Panc1 (cell line): ENCODE data around the gene ANKRD49. TPM values are rescaled to one million over a fixed set of nuclear protein-coding genes. Genes with fewer than 3 reads are reported as not detected.

Source experiments
- ATAC-seq: fragments of 200-7000 bp; cut with Tn5 transposase; 2 replicates; pipeline ENCODE4 v1.9.1; 2020; ENCODE audit warnings: mild to moderate bottlenecking, moderate library complexity
- BruUV-seq: library from RNA; stranded (reverse); fragments of 400-500 nt; replicated peaks from 2 replicates; lab custom pipeline; 2021; lab: Mats Ljungman, UMichigan
- CTCF ChIA-PET: fragments of 300-600 bp; sonication (Branson Sonifier 250); formaldehyde crosslinking; loops from one replicate; lab custom pipeline; 2022; ENCODE audit warnings: antibody characterized with exemption; lab: Charles Lee
- POLR2A ChIA-PET: fragments of 300-600 bp; sonication (Branson Sonifier 250); formaldehyde crosslinking; loops from one replicate; lab custom pipeline; 2022; ENCODE audit warnings: antibody characterized with exemption; lab: Charles Lee
- DNase-seq: peaks from one replicate; pipeline ENCODE4 v3.0.0-alpha.2; 2010; ENCODE audit warnings: low read depth, low spot score
- H3K27ac ChIP-seq: 2 replicates; pipeline ENCODE4 v1.5.1; 2011; ENCODE audit warnings: mild to moderate bottlenecking, low read length, inconsistent platforms
- H3K27me3 ChIP-seq: fragments of 200-500 bp; sonication (Bioruptor generic); 2 replicates; pipeline ENCODE4 v1.6.0; 2014; ENCODE audit warnings: low read length, inconsistent platforms; ENCODE audit not compliant: control insufficient read depth, insufficient read depth
- H3K36me3 ChIP-seq: fragments of 200-500 bp; sonication (Bioruptor generic); 2 replicates; pipeline ENCODE4 v1.5.1; 2014; ENCODE audit warnings: inconsistent platforms, mild to moderate bottlenecking, low read length, moderate library complexity; ENCODE audit not compliant: control insufficient read depth, insufficient read depth
- H3K4me1 ChIP-seq: 2 replicates; pipeline ENCODE4 v1.5.1; 2011; ENCODE audit warnings: inconsistent platforms, mild to moderate bottlenecking, low read length, moderate library complexity; ENCODE audit not compliant: control insufficient read depth, insufficient read depth
- H3K4me3 ChIP-seq, 2 experiments: 2 replicates each; pipeline ENCODE4 v1.5.1; 2011 to 2012; ENCODE audit warnings: low read depth in 2 of 2, low read length in 2 of 2, mild to moderate bottlenecking in 2 of 2, inconsistent platforms in 1 of 2, moderate library complexity in 1 of 2
- H3K9me3 ChIP-seq: fragments of 200-500 bp; sonication (Bioruptor generic); 2 replicates; pipeline ENCODE4 v1.5.1; 2014; ENCODE audit warnings: low read depth, mild to moderate bottlenecking, inconsistent platforms, low read length, moderate library complexity; ENCODE audit not compliant: control insufficient read depth, insufficient read depth
- POLR2AphosphoS5 ChIP-seq: IDR thresholded peaks from 2 replicates; pipeline ENCODE4 v1.6.1; 2012; ENCODE audit warnings: mild to moderate bottlenecking, low read depth, low read length, moderate library complexity
- REST ChIP-seq, 2 experiments: IDR thresholded peaks; 2 replicates each; pipeline ENCODE4 v1.6.1; 2011 to 2012; ENCODE audit warnings: low read depth in 2 of 2, control low read depth in 1 of 2, low read length in 1 of 2, mild to moderate bottlenecking in 1 of 2, moderate library complexity in 1 of 2; ENCODE audit not compliant: insufficient read depth in 1 of 2
- SIN3A ChIP-seq: IDR thresholded peaks from 2 replicates; pipeline ENCODE4 v1.6.1; 2012; ENCODE audit warnings: low read depth, mild to moderate bottlenecking, low read length, moderate library complexity, borderline replicate concordance; ENCODE audit not compliant: insufficient read depth
- TCF7L2 ChIP-seq: IDR thresholded peaks from 2 replicates; pipeline ENCODE4 v1.6.1; 2011; ENCODE audit warnings: mild to moderate bottlenecking, low read depth, low read length, inconsistent platforms
- in situ Hi-C: cut with HindIII; loops from 2 replicates; pipeline ENCODE4 v1.10.0; 2016; ENCODE audit warnings: low sequenced_read_pairs, low pct_unique_long_range_greater_than_20kb
- intact Hi-C: fragments of 100-400 bp; cut with micrococcal nuclease; formaldehyde crosslinking; loops from one replicate; pipeline ENCODE4 v1.10.0; 2022; ENCODE audit not compliant: unreplicated experiment
- total RNA-seq: library from RNA; stranded (reverse); gene quantifications from one replicate; pipeline ENCODE4 v1.2.1, GENCODE V29; 2021; ENCODE audit not compliant: unreplicated experiment
- TF ChIP-seq, protein P1 (sequence below): fragments of 450-650 bp; IDR thresholded peaks from 2 replicates; pipeline ENCODE4 v1.5.1; 2017; ENCODE audit warnings: mild to moderate bottlenecking

Gene ANKRD49
- total RNA-seq, 1 experiment from 2014 or later = 15.4 TPM

GRCh38 chr11:94524341-94524740 lies 30.6 kb downstream of the ANKRD49 start:
- no peak for TF ChIP-seq REST (IDR thresholded peaks at IDR 0.05; ENCODE audit: insufficient read depth in 1 of 2, low read depth in 2 of 2, low read length in 1 of 2)
- TF ChIP-seq, protein P1, sequence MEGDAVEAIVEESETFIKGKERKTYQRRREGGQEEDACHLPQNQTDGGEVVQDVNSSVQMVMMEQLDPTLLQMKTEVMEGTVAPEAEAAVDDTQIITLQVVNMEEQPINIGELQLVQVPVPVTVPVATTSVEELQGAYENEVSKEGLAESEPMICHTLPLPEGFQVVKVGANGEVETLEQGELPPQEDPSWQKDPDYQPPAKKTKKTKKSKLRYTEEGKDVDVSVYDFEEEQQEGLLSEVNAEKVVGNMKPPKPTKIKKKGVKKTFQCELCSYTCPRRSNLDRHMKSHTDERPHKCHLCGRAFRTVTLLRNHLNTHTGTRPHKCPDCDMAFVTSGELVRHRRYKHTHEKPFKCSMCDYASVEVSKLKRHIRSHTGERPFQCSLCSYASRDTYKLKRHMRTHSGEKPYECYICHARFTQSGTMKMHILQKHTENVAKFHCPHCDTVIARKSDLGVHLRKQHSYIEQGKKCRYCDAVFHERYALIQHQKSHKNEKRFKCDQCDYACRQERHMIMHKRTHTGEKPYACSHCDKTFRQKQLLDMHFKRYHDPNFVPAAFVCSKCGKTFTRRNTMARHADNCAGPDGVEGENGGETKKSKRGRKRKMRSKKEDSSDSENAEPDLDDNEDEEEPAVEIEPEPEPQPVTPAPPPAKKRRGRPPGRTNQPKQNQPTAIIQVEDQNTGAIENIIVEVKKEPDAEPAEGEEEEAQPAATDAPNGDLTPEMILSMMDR = no peak
- no peak for TF ChIP-seq SIN3A
- no peak for TF ChIP-seq TCF7L2
- no peak for TF ChIP-seq POLR2AphosphoS5
- Histone ChIP-seq H3K4me3 (no peak overlapping the region), H3K4me1 (no peaks in the 10 kb centered on the region), H3K27ac (no peak overlapping the region), H3K27me3 (peaks cover 5% of the 10 kb centered on the region; the same call in 1 of the 2 replicates), H3K36me3 (no peaks in the 10 kb centered on the region), H3K9me3 (no peaks in the 10 kb centered on the region)
- POLR2A ChIA-PET = no interaction called here
- DNase-seq (no peak), ATAC-seq (no peak)
- intact Hi-C loops = no loop called here
- no TSS peak for BruUV-seq
- in situ Hi-C loops = no loop called here
- CTCF ChIA-PET = no interaction called here

DNA sequence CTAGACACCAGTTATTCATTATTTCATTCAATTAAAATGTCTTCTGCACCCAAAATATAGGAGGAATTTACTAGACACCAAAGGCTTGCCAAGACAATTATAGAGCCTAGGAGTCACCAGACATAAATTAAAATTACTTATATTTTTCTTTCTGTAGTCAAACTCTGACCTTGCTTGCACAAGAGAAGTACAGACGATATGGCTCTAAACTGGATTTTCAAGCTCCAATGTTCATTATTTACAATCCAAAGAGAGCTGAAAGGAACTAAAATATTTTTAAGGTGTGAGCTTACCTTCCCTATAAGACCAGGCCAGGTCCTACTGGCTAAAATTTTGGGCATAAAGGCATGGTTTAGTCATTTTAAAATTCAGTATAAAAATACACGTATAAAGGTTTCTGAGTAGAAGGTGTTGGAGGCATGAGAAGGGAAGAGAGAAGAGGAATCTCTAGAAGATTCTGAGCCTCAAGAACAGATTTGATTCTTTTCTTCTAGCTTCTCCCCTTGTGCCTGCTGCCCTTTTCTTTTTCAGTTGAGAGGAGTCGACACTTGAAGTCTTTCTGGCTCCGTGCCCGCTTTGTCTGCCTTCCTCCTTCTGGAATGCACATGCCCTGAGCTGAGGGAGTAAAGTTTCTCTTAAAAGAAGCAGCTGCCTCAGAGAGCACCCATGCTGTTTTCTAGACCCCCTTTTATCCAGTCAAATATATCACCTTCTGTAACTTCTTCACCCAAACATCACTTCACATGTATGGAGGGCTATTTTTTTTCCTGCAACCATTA lies 32.0 kb downstream of the ANKRD49 start:
- ChIA-PET POLR2A (no interaction called here), CTCF (interaction anchor here (0.6 kb wide), 1 partner anchor 219 kb away, joined by 5 read pairs; no protein-coding TSS in a partner anchor)
- DNase-seq (no peak), ATAC-seq (no peak)
- H3K4me3 ChIP-seq = no peak overlapping the region
- intact Hi-C loops (no loop called here), in situ Hi-C loops (no loop called here)
- no peak for TF ChIP-seq SIN3A
- no peak for TF ChIP-seq POLR2AphosphoS5
- TF ChIP-seq REST (IDR thresholded peaks at IDR 0.05; ENCODE audit: insufficient read depth in 1 of 2, low read depth in 2 of 2, low read length in 1 of 2) = no peak
- TF ChIP-seq, protein P1 = no peak
- TF ChIP-seq TCF7L2 = no peak
- no peaks in the 10 kb centered on the region for H3K9me3 ChIP-seq
- no peaks in the 10 kb centered on the region for H3K36me3 ChIP-seq
- H3K27me3 ChIP-seq = peaks cover 5% of the 10 kb centered on the region; the same call in 1 of the 2 replicates
- no peaks in the 10 kb centered on the region for H3K4me1 ChIP-seq
- no TSS peak for BruUV-seq
- no peak overlapping the region for H3K27ac ChIP-seq
